ENCODE data around the gene DALRD3.

DALRD3 gene

DNA sequence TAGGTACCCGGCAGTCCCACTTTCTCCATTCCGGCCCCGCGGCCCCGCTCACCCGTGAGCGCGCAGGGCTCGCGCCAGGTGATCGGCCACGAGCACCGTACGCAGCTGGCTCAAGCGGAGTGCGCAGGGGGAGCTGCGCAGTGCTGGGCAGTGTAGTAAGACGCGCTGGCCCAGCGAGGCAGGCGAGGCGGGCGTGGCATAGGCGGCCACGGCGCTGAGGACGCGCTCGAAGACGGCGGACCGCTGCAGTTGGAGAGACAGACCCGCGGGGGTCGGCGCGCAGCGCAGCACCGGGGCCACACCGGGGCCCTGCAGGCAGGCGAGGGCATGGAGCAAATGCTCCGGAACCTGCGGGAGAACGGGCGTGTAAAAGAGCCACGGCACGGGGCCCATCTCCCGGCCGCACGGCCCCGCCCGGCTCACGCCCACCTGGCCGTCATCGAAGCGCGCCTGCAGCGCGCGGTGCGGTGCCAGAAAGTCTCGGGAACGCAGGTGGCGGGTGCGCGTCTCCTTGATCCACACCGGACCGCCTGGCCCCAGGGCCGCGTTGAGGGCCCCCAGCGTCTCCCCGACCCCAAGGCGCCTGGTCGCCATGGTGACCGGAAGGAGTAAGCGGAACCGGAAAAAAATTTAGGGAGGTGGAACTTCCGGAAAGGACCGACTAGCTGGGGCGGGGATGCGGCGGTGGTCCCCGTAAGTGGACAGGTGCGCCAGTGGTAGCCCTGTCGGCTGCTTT lies at the start of gene DALRD3 (continued):
- TF ChIP-seq PRDM10 (tag by site-specific recombination; IDR thresholded peaks at IDR 0.05), result peak; percentile 42; the same call in 1 of the 2 replicates
- TF ChIP-seq ZNF48 (tag by site-specific recombination; IDR thresholded peaks at IDR 0.05), result no peak
- TF ChIP-seq RBAK (tag by site-specific recombination; IDR thresholded peaks at IDR 0.05), result no peak
- TF ChIP-seq ZNF561 (tag by site-specific recombination; IDR thresholded peaks at IDR 0.05; ENCODE audit: borderline replicate concordance), result no peak
- TF ChIP-seq ZNF114 (tag by site-specific recombination; IDR thresholded peaks at IDR 0.05), result no peak
- peak; percentile 88 for TF ChIP-seq ZBTB20 (tag by site-specific recombination; IDR thresholded peaks at IDR 0.05)
- peak; percentile 74 for TF ChIP-seq KLF1 (tag by site-specific recombination; IDR thresholded peaks at IDR 0.05)
- peak; percentile 55 for TF ChIP-seq ZNF518A (tag by site-specific recombination; conservative IDR thresholded peaks at IDR 0.05; ENCODE audit: low read depth)
- 0 out of 2 replicates have a peak, but pooled peaks have one; percentile 16 for TF ChIP-seq YY2 (tag by site-specific recombination; IDR thresholded peaks at IDR 0.05)
- TF ChIP-seq ZNF791 (tag by site-specific recombination; IDR thresholded peaks at IDR 0.05), result no peak
- TF ChIP-seq ZNF473 (tag by site-specific recombination; IDR thresholded peaks at IDR 0.05), result no peak
- TF ChIP-seq ZNF16 (tag by site-specific recombination; IDR thresholded peaks at IDR 0.05; ENCODE audit: low read depth), result no peak
- TF ChIP-seq TRIM28 (IDR thresholded peaks at IDR 0.05; ENCODE audit: borderline replicate concordance, low read length), result no peak
- peak; percentile 82 for TF ChIP-seq ZNF335 (tag by site-specific recombination; conservative IDR thresholded peaks at IDR 0.05)
- TF ChIP-seq ZNF433 (tag by site-specific recombination; IDR thresholded peaks at IDR 0.05; ENCODE audit: low read depth), result no peak
- TF ChIP-seq PRDM1 (tag by site-specific recombination; IDR thresholded peaks at IDR 0.05), result no peak
- TF ChIP-seq MEIS1 (CRISPR knock-in tag; IDR thresholded peaks at IDR 0.05; ENCODE audit: borderline replicate concordance), result no peak
- TF ChIP-seq ZNF600 (tag by site-specific recombination; IDR thresholded peaks at IDR 0.05), result peak; percentile 66; the same call in 1 of the 2 replicates
- TF ChIP-seq ZNF513 (tag by site-specific recombination; IDR thresholded peaks at IDR 0.05), result no peak
- TF ChIP-seq ZSCAN30 (tag by site-specific recombination; IDR thresholded peaks at IDR 0.05), result 0 out of 2 replicates have a peak, but pooled peaks have one; percentile 21
- TF ChIP-seq HIC1 (tag by site-specific recombination; IDR thresholded peaks at IDR 0.05), result no peak
- TF ChIP-seq ZBTB10 (tag by site-specific recombination; IDR thresholded peaks at IDR 0.05), result 0 out of 2 replicates have a peak, but pooled peaks have one; percentile 18
- no peak for TF ChIP-seq ZNF138 (tag by site-specific recombination; IDR thresholded peaks at IDR 0.05; ENCODE audit: borderline replicate concordance)

Data from HEK293 (cell line).